Endothelial cell of coronary artery (primary cell): ENCODE results near the gene KCP. TPM values are rescaled to one million over a fixed set of nuclear protein-coding genes. Genes with fewer than 3 reads are reported as not detected.

Source experiments
- total RNA-seq: library from RNA; depleted of rRNA; stranded (reverse); fragments of >200 nt; gene quantifications from 2 replicates; pipeline ENCODE4 v1.2.3, GENCODE V29; 2014

Gene KCP
- total RNA-seq = not detected in 2 replicates

GRCh38 chr7:128910569-128910945 is at the start of gene KCP:
Gene KCP, minus strand, starts transcription at chr7:128910709. Its CDS starts 33 bp downstream, at chr7:128910676.

GRCh38 chr7:128937647-128938543 is 27.4 kb upstream of the KCP start, which contains the start of gene IRF5:
Gene IRF5, plus strand, starts transcription at chr7:128937927. Its CDS starts 4,155 bp downstream, at chr7:128942082.

GRCh38 chr7:128862571-128863432 is 47.7 kb downstream of the KCP start, which contains the start of gene ATP6V1F:
Gene ATP6V1F, plus strand, starts transcription at chr7:128862856. Its CDS starts 49 bp downstream, at chr7:128862905.

DNA sequence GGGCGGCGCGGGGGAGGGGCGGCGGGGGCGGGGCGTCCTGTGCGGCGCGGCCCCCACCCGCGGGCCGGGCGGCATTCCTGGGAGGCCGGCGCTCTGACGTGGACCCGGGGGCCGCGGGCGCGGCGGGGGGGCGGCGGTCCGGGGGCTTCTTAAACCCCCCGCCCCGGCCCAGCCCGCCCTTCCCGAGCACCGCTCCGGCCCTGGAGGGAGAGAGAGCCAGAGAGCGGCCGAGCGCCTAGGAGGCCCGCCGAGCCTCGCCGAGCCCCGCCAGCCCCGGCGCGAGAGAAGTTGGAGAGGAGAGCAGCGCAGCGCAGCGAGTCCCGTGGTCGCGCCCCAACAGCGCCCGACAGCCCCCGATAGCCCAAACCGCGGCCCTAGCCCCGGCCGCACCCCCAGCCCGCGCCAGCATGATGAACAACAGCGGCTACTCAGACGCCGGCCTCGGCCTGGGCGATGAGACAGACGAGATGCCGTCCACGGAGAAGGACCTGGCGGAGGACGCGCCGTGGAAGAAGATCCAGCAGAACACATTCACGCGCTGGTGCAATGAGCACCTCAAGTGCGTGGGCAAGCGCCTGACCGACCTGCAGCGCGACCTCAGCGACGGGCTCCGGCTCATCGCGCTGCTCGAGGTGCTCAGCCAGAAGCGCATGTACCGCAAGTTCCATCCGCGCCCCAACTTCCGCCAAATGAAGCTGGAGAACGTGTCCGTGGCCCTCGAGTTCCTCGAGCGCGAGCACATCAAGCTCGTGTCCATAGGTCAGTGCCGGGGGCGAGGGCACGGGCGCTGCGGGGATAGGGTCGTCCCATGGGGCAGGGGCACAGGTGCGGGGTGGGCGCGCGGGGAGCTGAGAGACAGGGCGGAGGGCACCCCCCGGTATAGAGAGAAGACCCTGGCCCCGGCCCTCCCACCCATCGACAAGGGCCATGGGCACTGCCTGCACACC is 80.0 kb downstream of the KCP start, which contains the start of gene FLNC:
Gene FLNC, plus strand, starts transcription at position 176 of the 947 bp plus-strand sequence. Its CDS starts 232 bp downstream, at position 408.

Other genes starting within 250 kb of the KCP start
- gene GARIN1A, start 238.4 kb downstream of the KCP start, total RNA-seq = 0.18 and 0.28 TPM in 2 replicates
- gene CALU, start 171.3 kb downstream of the KCP start, total RNA-seq = 516 and 841 TPM in 2 replicates
- not detected in 2 replicates for gene OPN1SW, start 134.9 kb downstream of the KCP start, total RNA-seq
- gene CCDC136, start 118.7 kb downstream of the KCP start, total RNA-seq = 2.3 and 3.6 TPM in 2 replicates
- 152 and 239 TPM in 2 replicates for gene FLNC, start 80.3 kb downstream of the KCP start, total RNA-seq
- 74.5 and 76.3 TPM in 2 replicates for gene ATP6V1F, start 47.9 kb downstream of the KCP start, total RNA-seq
- gene IRF5, start 27.2 kb upstream of the KCP start, total RNA-seq = 0.28 and 0.36 TPM in 2 replicates
- gene TNPO3, start 144.4 kb upstream of the KCP start, total RNA-seq = 68.0 and 68.6 TPM in 2 replicates
- gene TSPAN33, start 234.0 kb upstream of the KCP start, total RNA-seq = 0.27 and 0.38 TPM in 2 replicates